Ureter (tissue), 1 donor: ENCODE data around the gene TMEM131. TPM values are rescaled to one million over a fixed set of nuclear protein-coding genes. Genes with fewer than 3 reads are reported as not detected.
"Not testable (repeated sequence)": the region's sequence is repeated elsewhere in the genome, so short reads cannot be mapped to it uniquely, and the experiment has no call there.

ENCODE experiments used
- DNase-seq: peaks from one replicate; pipeline ENCODE4 v3.0.0-alpha.2; 2020; ENCODE audit warnings: low spot score
- total RNA-seq: library from RNA; stranded (reverse); gene quantifications from one replicate; pipeline ENCODE4 v1.2.4, GENCODE V29; 2023
- donor health status: DM: yes; HTN: yes; CAD: no.

Gene TMEM131
- total RNA-seq: 67.7 TPM

DNA sequence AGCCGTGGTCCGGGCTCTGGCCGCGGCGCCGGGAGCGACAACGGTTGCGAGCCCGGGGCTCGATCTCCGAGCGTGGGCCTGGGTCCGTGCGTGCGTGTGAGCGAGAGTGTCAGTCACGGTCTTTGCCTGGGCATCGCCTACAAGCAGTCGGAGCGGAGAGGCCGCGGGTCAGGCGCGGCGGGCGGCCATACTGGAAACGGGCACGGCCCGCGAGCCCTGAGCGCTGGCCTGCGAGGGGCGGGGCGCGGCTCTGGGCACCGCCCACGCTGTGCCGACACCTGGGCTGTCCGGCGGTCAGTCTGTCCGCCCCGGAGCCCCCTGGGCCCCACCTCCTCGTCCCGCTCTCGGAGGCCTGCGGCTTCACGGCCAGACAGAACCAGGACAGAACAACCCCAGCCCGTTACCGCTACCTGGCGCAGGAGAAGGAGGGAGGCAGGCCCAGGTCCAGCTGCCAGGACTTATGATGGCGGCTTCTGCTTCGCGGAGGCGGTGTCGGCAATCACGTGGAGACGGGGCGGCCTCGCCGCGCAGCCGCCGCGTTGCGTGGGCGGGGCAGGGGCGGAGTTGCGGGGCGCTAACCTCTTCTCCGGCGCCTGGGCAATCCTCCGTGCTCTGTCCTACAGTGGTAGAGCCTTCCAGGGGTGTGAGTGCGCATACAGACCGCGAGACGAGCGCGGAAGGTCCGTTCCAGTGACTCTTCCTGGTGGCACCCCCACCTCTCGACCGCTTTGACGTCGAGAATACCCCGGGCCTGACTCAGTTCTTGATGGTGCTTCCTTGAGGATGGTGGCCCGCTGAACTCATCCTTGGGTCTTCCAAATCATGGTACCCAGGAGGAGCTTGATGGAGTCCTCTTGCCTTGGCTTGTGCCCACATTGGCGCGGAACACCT, at the start of gene TMEM131:
Gene TMEM131 (minus strand): TSS at position 215 of the 891 bp plus-strand sequence. CDS start 286 bp downstream, outside the sequence.
- DNase-seq: peak; percentile 95

GRCh38 chr2:98044730-98045129, 49.0 kb upstream of the TMEM131 start:
- not testable (repeated sequence) for DNase-seq

DNA sequence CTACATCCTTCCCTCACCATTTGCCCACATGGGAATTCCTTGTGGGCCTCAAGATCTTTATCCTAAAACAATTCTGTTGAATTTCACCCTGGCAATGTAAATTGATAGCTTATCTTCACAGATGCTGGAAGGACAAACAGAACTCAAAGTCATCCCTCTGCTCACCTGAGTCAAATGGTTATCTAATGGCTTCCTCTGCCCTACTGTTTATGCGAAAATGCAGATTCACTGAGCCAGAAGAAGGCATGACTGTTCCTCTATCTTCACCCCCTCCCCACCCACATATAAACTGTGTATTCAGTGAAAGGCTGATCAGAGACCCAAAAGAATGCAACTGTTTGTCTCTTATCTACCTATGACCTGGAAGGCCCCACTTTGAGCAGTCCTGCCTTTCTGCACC, 47.4 kb upstream of the TMEM131 start:
- DNase-seq: no peak

GRCh38 chr2:98040331-98040939, 44.7 kb upstream of the TMEM131 start:
- no peak for DNase-seq

DNA sequence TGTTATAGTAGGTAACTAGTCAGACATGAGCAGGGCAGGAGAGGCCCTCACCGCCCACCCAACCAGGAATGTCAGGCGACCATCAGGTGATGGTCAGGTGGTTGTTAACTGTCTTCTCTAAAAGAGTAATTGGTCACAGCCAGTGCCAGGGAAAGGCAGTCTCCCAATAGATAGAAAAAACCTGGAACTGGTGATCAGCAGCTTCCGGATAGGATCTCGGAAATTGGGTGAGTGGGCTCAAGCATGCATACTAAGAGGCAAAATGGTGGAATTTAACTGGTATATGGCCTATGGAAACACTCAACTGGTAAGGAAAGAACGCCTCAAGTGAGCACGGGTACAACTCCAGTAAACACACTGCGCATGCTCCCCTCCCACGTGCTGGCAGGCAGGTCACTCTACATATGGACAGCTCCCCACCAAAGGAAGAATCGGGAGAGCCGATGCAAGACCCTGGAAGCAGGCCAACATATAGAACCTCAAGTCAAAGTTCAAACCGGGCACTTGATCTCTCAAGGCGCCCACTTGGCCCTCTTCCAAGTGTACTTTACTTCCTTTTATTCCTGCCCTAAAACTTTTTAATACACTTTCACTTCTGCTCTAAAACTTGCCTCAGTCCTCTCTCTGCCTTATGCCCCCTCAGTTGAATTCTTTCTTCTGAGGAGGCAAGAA, 43.5 kb upstream of the TMEM131 start:
- DNase-seq: no peak

DNA sequence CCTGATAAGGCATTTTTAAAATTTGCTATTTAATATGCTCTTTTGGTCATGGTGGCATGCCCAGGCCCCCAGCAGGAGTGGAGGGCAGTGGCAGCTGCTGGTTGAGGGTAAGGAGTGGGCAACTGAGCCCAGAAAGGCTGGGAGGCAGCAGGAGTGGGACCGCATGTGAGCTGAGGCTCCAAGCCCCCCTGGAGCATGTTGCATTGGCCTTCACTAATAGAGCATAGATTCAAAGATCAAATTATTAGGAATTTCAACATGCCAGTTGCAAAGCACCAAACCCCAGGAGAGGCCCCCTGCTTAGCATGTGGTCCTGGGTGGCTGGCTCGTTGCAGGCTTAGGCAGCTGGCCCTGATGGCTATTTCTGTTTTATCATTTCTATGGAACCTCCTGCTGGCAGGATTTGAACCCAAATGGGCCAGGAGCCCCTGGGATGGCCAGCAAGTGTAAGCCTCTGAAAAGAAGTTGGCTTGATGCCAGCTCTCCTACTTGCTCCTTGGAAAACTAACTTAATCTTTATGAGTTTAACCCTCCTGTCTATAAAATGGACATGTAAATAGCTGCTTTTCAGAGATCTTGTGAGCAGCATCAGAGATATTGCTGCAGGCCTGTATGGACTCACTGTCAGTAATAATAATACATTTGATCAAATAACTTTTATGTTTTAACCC, 42.1 kb upstream of the TMEM131 start:
- DNase-seq: no peak

DNA sequence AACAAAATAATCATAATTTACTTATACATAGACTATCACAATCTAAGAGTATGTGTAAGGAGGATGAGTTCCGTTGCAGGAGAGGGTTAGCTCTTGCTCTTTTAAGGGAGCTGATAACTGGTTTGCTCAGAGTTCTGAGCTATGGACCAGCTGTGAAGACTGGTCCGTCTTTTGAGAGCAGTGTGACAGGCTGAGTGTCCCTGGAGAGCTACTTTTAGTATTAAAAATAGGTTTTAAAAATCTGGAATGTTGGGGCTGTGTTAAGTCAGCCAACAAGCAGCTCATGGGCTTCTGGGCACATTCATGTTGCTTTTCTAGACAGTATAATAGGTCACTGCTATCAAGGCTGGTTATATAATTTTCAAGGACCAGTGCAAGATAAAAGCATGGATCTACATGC, 41.5 kb upstream of the TMEM131 start:
- no peak for DNase-seq

DNA sequence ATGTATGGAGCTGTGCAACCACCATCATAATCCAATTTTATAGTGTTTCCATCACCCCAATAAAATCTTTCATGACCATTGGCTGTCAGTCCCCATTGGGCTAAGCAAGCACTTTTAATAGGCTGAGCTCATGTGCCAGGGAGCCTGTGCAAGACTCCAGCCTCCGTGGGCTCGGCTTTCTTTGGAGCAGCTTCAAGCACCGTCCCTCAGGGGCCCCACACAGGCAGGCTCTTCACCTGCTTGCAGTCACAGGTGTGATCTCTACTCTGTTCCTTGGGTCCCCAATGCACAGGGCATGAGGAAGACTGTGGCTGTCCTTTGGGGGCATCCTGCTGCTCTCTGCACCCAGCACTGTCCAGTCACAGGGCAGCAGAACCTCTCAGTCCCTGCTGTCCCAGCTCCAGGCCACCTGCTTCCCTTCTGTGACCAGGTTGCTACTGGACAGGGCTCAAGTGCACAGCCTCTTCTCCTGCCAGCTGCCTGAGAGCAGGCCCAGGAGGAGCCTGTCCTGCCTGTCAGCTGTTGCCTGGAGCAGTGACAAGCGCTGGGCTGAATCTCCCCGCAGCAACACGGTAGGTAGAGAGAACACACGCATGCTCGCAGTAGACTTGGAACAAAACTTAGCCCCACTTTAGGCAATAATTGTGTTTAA, 40.7 kb upstream of the TMEM131 start:
- no peak for DNase-seq

GRCh38 chr2:98034745-98035144, 39.0 kb upstream of the TMEM131 start:
- peak; percentile 25 for DNase-seq

DNA sequence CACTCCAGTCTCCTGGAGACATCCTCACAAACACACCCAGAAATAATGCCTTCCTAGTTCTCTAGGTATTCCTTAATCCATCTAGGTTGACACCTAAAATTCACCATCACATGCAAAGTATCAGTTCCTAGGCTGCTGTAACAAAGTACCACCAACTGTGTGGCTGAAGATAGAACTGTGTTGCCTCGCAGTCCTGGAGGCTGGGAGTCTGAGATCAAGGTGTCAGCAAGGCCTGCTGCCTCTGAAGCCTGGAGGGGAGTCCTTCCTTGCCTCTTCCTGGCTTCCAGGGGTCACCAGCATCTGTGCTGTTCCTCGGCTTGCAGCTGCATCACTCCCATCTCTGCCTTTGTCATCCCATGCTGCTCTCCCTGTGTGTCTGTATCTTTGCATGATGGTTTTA, 36.3 kb upstream of the TMEM131 start:
- DNase-seq: no peak

DNA sequence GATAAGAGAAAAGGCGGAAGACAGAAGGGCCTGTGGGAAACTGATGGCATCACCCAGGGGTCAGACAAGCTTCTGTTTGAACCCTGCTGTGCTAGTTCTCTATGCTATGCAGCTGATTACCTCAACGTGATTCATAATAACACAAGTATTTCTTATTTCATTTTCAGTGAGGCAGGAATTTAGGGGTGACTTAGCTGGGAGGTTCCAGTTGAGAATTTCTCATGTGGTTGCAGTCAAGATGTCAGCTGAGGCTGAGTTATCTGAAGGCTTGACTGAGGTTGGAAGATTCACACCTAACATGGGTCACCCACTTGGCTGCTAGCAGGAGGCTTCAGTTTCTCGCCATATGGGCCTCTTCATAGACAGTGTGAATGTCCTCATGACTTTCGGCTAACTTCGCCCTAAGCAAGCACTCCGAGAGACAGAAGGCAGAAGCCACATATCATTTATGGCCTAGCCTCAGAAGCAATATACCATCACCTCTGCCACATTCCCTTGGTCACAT, 34.0 kb upstream of the TMEM131 start:
- no peak for DNase-seq

GRCh38 chr2:98028931-98029717, 33.4 kb upstream of the TMEM131 start:
- no peak for DNase-seq

- no peak for DNase-seq
Observed at GRCh38 chr2:98028101-98028561, 32.4 kb upstream of the TMEM131 start.

- DNase-seq: peak; percentile 12
Observed at GRCh38 chr2:98027538-98027937, 31.8 kb upstream of the TMEM131 start.

GRCh38 chr2:98026927-98027522, 31.3 kb upstream of the TMEM131 start:
- peak; percentile 18 for DNase-seq

GRCh38 chr2:98026292-98026691, 30.5 kb upstream of the TMEM131 start:
- peak; percentile 7 for DNase-seq

- no peak for DNase-seq
Observed at GRCh38 chr2:98025481-98026037, 29.8 kb upstream of the TMEM131 start.

DNA sequence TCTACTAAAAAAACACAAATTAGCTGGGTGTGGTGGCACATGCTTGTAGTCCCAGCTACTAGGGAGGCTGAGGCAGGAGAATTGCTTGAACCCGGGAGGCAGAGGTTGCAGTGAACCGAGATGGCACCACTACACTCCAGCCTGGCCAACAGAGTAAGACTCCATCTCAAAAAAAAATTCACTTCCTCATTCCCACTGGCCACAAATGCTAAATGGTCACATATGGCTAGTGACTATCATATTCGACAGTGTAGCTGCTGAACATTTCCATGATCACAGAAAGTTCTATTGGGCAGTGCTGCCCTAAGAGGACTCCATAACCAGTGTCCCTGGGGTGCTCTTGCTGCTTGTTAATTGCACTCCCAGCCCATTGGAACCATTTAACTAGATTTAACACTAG, 26.3 kb upstream of the TMEM131 start:
- not testable (repeated sequence) for DNase-seq

DNA sequence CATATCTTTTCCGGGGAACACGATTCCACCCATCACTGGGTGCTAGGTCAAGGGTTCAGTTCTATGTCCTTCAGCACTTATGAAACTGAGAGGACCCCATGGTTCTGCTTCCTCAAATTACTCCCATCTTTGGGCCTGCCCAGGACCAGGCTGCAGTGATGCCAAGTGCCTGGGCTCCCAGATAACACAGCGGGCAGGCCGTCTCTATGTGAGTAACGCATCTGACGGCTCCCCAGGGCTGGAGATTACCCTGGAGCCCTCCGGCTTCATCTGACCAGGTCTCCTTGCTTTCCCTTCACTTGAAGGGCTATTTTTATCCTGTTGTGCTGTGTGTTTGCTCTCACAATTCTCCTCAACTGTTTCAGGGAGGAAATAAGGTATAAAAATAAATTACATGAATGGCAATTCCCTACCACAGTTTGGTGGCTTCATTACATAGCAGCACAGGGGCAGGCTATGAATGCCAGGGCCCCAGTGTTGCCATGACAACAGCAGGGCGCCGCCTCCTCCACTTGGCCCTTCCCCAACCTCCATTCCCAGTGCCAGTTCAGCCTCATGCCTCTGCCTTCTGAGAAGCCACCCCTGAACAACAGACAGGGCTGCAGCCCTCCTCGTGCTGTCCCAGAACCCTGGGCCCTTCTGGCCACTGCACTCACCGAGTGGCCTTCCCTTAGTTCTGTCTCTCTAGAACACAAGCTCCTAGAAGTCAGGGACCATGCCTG, 25.4 kb upstream of the TMEM131 start:
- no peak for DNase-seq
